Activated B cell treated with CpG ODN at 0.5 μM for 24 hours (primary cell): ENCODE results near the gene CCDC12. TPM values are rescaled to one million over a fixed set of nuclear protein-coding genes. Genes with fewer than 3 reads are reported as not detected.
A peak's percentile ranks its signal among the peaks of the same experiment; 100 is the strongest.

ENCODE experiments used
- ATAC-seq: fragments of 200-7000 bp; cut with Tn5 transposase; one replicate; pipeline ENCODE4 v1.10.0; 2021; ENCODE audit warnings: low read depth, mild to moderate bottlenecking, moderate library complexity
- CTCF ChIA-PET: fragments of 350-600 bp; sonication (Branson Sonifier 250); formaldehyde crosslinking; loops from one replicate; lab custom pipeline; 2021; ENCODE audit warnings: antibody characterized with exemption; lab: Charles Lee
- POLR2A ChIA-PET: fragments of 350-600 bp; sonication (Branson Sonifier 250); formaldehyde crosslinking; loops from one replicate; lab custom pipeline; 2021; ENCODE audit warnings: antibody characterized with exemption; lab: Charles Lee
- DNase-seq: peaks from one replicate; pipeline ENCODE4 v3.0.0; 2022
- H3K27ac Mint-ChIP-seq: one replicate; pipeline ENCODE4 v1.8.0; 2020; ENCODE audit warnings: mixed read lengths
- H3K27me3 Mint-ChIP-seq: one replicate; pipeline ENCODE4 v1.8.0; 2021; ENCODE audit warnings: mixed read lengths
- H3K36me3 Mint-ChIP-seq: one replicate; pipeline ENCODE4 v1.8.0; 2021; ENCODE audit warnings: low read depth, mixed read lengths
- H3K4me1 Mint-ChIP-seq: one replicate; pipeline ENCODE4 v1.8.0; 2021; ENCODE audit warnings: mixed read lengths
- H3K4me3 Mint-ChIP-seq: one replicate; pipeline ENCODE4 v1.8.0; 2020; ENCODE audit warnings: mild to moderate bottlenecking, mixed read lengths
- H3K9me3 Mint-ChIP-seq: one replicate; pipeline ENCODE4 v1.8.0; 2020; ENCODE audit warnings: mixed read lengths
- intact Hi-C: fragments of 100-400 bp; cut with micrococcal nuclease; formaldehyde crosslinking; loops from one replicate; pipeline ENCODE4 v1.15.1; 2024
- total RNA-seq: library from RNA; stranded (reverse); gene quantifications from 2 replicates; pipeline ENCODE4 v1.2.3, GENCODE V29; 2022
- TF ChIP-seq, protein P1 (sequence below): fragments of 200-600 bp; IDR thresholded peaks from one replicate; pipeline ENCODE4 v1.8.0; 2022; ENCODE audit warnings: antibody characterized with exemption, mild to moderate bottlenecking

Gene CCDC12
- total RNA-seq, 1 donor from 2014 or later, result 98.4 TPM

DNA sequence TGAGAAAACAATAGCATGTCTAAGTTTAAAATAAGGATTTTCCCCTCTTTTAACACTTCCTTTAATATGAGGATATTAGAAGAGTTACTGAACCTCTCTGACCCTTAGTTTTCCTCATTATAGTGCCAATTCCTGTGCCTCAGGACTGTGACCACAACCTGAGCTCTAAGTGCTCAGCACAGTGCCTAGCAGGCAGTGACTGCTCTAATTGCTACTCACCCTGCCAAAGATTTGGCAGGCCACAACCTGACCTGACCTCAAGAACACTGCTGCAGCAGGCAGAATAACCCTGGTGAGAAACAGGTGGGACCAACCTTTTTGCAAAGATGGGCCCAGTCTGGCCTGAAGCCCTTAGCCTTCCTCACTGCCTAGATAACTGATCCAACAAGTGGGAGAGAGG, 38.6 kb upstream of the CCDC12 start:
- peaks cover 56% of the 10 kb centered on the region for H3K36me3 Mint-ChIP-seq
- DNase-seq, result no peak
- no peak for ATAC-seq
- H3K27ac Mint-ChIP-seq, result no peak overlapping the region
- POLR2A ChIA-PET, result no interaction called here
- no peak overlapping the region for H3K4me3 Mint-ChIP-seq
- intact Hi-C loops, result loop anchor here (10.0 kb wide), 1 partner anchor 310 kb away; no protein-coding TSS in a partner anchor
- peaks cover 41% of the 10 kb centered on the region for H3K4me1 Mint-ChIP-seq
- H3K27me3 Mint-ChIP-seq, result no peaks in the 10 kb centered on the region
- H3K9me3 Mint-ChIP-seq, result no peaks in the 10 kb centered on the region
- TF ChIP-seq, protein P1, sequence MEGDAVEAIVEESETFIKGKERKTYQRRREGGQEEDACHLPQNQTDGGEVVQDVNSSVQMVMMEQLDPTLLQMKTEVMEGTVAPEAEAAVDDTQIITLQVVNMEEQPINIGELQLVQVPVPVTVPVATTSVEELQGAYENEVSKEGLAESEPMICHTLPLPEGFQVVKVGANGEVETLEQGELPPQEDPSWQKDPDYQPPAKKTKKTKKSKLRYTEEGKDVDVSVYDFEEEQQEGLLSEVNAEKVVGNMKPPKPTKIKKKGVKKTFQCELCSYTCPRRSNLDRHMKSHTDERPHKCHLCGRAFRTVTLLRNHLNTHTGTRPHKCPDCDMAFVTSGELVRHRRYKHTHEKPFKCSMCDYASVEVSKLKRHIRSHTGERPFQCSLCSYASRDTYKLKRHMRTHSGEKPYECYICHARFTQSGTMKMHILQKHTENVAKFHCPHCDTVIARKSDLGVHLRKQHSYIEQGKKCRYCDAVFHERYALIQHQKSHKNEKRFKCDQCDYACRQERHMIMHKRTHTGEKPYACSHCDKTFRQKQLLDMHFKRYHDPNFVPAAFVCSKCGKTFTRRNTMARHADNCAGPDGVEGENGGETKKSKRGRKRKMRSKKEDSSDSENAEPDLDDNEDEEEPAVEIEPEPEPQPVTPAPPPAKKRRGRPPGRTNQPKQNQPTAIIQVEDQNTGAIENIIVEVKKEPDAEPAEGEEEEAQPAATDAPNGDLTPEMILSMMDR, result no peak
- CTCF ChIA-PET, result interaction anchor here (0.6 kb wide), 2 partner anchors 20 to 62 kb away, joined by 3 read pairs; no protein-coding TSS in a partner anchor

- ATAC-seq, result no peak
- H3K4me3 Mint-ChIP-seq, result no peak overlapping the region
- no peak for DNase-seq
- H3K27me3 Mint-ChIP-seq, result no peaks in the 10 kb centered on the region
- H3K9me3 Mint-ChIP-seq, result no peaks in the 10 kb centered on the region
- H3K36me3 Mint-ChIP-seq, result peaks cover 46% of the 10 kb centered on the region
- H3K27ac Mint-ChIP-seq, result no peak overlapping the region
- TF ChIP-seq, protein P1, result no peak
- H3K4me1 Mint-ChIP-seq, result peaks cover 38% of the 10 kb centered on the region
- ChIA-PET POLR2A (no interaction called here), CTCF (no interaction called here)
- intact Hi-C loops, result loop anchor here (10.0 kb wide), 1 partner anchor 311 kb away; no protein-coding TSS in a partner anchor
Observed at GRCh38 chr3:47014036-47014435, 37.5 kb upstream of the CCDC12 start.

GRCh38 chr3:47013231-47013630, 36.7 kb upstream of the CCDC12 start:
- Mint-ChIP-seq H3K36me3 (peaks cover 40% of the 10 kb centered on the region), H3K4me1 (peaks cover 35% of the 10 kb centered on the region), H3K27ac (no peak overlapping the region), H3K4me3 (no peak overlapping the region), H3K27me3 (no peaks in the 10 kb centered on the region), H3K9me3 (no peaks in the 10 kb centered on the region)
- ATAC-seq (no peak), DNase-seq (no peak)
- ChIA-PET POLR2A (no interaction called here), CTCF (no interaction called here)
- TF ChIP-seq, protein P1, result no peak
- intact Hi-C loops, result loop anchor here (10.0 kb wide), 1 partner anchor 312 kb away; no protein-coding TSS in a partner anchor

DNA sequence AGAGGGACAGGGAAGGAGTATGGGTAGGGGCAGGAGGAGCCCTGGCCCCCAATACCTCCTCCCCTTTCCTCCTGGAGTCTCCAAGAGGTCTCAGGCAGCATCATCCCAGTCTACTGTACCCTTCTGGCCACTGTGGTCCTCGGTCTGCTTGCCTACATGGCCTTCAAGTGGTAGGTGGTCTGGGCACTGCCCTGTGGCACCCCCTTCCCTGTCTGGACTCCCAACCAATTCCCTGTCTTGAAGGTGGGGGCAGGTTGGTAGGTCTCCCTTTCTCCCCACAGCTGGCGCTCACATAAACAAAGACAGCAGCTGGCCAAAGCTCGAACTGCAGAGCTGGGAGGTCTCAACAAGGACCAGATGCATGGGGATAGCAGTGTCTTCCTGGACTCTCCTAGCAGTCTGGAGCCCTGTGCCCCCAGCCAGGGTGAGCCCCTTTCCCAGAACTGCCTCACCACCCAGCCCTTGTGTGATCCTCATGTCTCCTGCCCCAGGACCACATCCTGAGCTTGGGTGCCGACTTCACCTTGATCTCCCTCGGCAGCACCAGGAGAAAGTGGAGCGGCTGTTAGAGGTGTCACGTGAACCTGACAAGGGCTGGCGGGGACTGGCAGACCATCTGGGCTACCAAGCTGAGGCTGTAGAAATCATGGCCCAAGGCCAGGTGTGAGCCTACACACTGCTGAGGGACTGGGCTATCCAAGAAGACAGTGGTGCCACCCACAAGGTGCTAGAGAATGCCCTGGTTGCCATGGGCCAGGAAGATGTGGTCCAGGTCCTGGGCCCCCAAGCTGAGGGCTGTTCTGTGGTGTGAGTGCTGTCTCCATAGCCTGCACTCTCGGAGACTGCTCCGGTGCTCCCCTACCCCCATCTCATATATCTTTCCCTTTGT, 36.0 kb upstream of the CCDC12 start:
- DNase-seq (no peak), ATAC-seq (no peak)
- Mint-ChIP-seq H3K9me3 (no peaks in the 10 kb centered on the region), H3K27ac (no peak overlapping the region), H3K4me1 (peaks cover 29% of the 10 kb centered on the region), H3K36me3 (peaks cover 35% of the 10 kb centered on the region), H3K27me3 (no peaks in the 10 kb centered on the region), H3K4me3 (no peak overlapping the region)
- ChIA-PET CTCF (no interaction called here), POLR2A (no interaction called here)
- TF ChIP-seq, protein P1, result no peak
- intact Hi-C loops, result loop anchor here (10.0 kb wide), 1 partner anchor 312 kb away; no protein-coding TSS in a partner anchor

GRCh38 chr3:47011371-47011770, 34.8 kb upstream of the CCDC12 start:
- H3K27me3 Mint-ChIP-seq, result no peaks in the 10 kb centered on the region
- H3K36me3 Mint-ChIP-seq, result peaks cover 29% of the 10 kb centered on the region
- DNase-seq, result no peak
- TF ChIP-seq, protein P1, result no peak
- no peak for ATAC-seq
- no peaks in the 10 kb centered on the region for H3K9me3 Mint-ChIP-seq
- intact Hi-C loops, result loop anchor here (10.0 kb wide), 1 partner anchor 313 kb away; no protein-coding TSS in a partner anchor
- ChIA-PET POLR2A (interaction anchor here (0.6 kb wide), 1 partner anchor 32 kb away, joined by 3 read pairs; no protein-coding TSS in a partner anchor), CTCF (no interaction called here)
- H3K4me3 Mint-ChIP-seq, result no peak overlapping the region
- H3K27ac Mint-ChIP-seq, result peak overlapping the region; percentile 11
- peaks cover 16% of the 10 kb centered on the region for H3K4me1 Mint-ChIP-seq
